Central memory CD8-positive, alpha-beta T cell (primary cell): Measurements from ENCODE around the gene NOTCH1.

Experiments
- ATAC-seq: fragments of 150-1000 bp; cut with Tn5 transposase; replicated peaks from 2 replicates; pipeline ENCODE4 v1.10.0; 2022; ENCODE audit warnings: mild to moderate bottlenecking, moderate FRiP score, moderate number of reproducible peaks; ENCODE audit not compliant: poor library complexity, severe bottlenecking; ENCODE audit errors: extremely low read depth
- DNase-seq, 2 donors: peaks; one replicate each; pipeline ENCODE4 v3.0.0; 2021; ENCODE audit warnings: low spot score in 2 of 2
- H3K27ac Mint-ChIP-seq: one replicate; pipeline ENCODE4 v1.8.0; 2022; ENCODE audit warnings: low read depth, mild to moderate bottlenecking, moderate library complexity, mixed read lengths
- H3K27me3 Mint-ChIP-seq: one replicate; pipeline ENCODE4 v1.8.0; 2022; ENCODE audit warnings: mixed read lengths
- H3K36me3 Mint-ChIP-seq: one replicate; pipeline ENCODE4 v1.8.0; 2022; ENCODE audit warnings: mild to moderate bottlenecking, moderate library complexity, mixed read lengths; ENCODE audit not compliant: insufficient read depth
- H3K4me1 Mint-ChIP-seq: one replicate; pipeline ENCODE4 v1.8.0; 2022; ENCODE audit warnings: mixed read lengths
- H3K4me3 Mint-ChIP-seq: one replicate; pipeline ENCODE4 v1.8.0; 2022; ENCODE audit warnings: mild to moderate bottlenecking, moderate library complexity, mixed read lengths
- H3K9me3 Mint-ChIP-seq: one replicate; pipeline ENCODE4 v1.8.0; 2022; ENCODE audit warnings: mixed read lengths

Gene NOTCH1

DNA sequence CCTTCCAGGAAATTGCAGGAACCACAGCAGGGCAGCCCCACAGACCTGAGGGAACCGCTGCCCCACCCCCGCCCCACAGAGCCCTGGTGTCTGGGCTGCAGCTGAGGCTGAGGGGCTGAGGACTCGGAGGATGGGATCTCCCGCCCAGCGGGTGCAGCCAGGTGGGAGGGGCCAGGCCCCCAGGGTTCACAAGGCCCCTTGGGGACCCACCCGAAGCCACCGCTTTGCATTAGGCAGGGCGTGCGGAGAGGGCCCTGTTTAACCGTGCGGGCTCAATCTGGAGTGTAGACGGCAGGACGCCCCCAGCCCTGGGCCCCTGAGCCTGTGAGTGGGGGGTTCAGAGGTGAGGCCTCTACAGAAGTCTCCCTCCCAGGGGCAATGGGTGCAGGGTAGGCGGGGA lies 10.8 kb downstream of the NOTCH1 start:
- peak overlapping the region; percentile 87 for H3K27ac Mint-ChIP-seq
- no peak for ATAC-seq
- H3K27me3 Mint-ChIP-seq: no peaks in the 10 kb centered on the region
- no peak overlapping the region for H3K4me3 Mint-ChIP-seq
- H3K4me1 Mint-ChIP-seq: peaks cover 49% of the 10 kb centered on the region
- peaks cover 19% of the 10 kb centered on the region for H3K36me3 Mint-ChIP-seq
- DNase-seq: no peak
- no peaks in the 10 kb centered on the region for H3K9me3 Mint-ChIP-seq

DNA sequence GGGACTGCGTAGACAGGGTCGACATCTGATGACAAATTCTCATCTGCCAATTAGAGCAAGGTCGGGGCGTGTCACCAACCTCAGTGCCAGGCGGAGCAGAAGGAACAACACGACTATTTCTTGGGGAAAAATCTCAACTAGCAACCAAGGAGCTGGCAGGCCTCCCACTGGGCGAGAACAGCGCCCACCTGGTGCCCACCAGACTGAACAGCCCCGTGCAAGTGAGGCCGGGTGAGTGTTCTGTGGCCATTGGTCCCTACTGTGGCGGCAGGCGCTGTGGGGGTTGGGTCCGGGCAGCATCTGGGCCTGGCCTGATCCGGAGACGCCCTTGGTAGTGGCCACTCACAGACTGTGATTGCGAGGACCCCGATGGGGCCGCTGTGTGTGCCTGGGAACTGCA lies 11.5 kb downstream of the NOTCH1 start:
- no peaks in the 10 kb centered on the region for H3K9me3 Mint-ChIP-seq
- peaks cover 42% of the 10 kb centered on the region for H3K4me1 Mint-ChIP-seq
- DNase-seq (no peak), ATAC-seq (no peak)
- peak overlapping the region; percentile 87 for H3K27ac Mint-ChIP-seq
- no peaks in the 10 kb centered on the region for H3K27me3 Mint-ChIP-seq
- peaks cover 16% of the 10 kb centered on the region for H3K36me3 Mint-ChIP-seq
- H3K4me3 Mint-ChIP-seq: peak overlapping the region; percentile 70

GRCh38 chr9:136533775-136534157 lies 12.1 kb downstream of the NOTCH1 start:
- Mint-ChIP-seq H3K27me3 (no peaks in the 10 kb centered on the region), H3K4me1 (peaks cover 36% of the 10 kb centered on the region), H3K36me3 (peaks cover 12% of the 10 kb centered on the region), H3K27ac (peak overlapping the region; percentile 87), H3K9me3 (no peaks in the 10 kb centered on the region), H3K4me3 (peak overlapping the region; percentile 70)
- ATAC-seq (peak; percentile 62), DNase-seq (peak; percentile 34 to 37)

DNA sequence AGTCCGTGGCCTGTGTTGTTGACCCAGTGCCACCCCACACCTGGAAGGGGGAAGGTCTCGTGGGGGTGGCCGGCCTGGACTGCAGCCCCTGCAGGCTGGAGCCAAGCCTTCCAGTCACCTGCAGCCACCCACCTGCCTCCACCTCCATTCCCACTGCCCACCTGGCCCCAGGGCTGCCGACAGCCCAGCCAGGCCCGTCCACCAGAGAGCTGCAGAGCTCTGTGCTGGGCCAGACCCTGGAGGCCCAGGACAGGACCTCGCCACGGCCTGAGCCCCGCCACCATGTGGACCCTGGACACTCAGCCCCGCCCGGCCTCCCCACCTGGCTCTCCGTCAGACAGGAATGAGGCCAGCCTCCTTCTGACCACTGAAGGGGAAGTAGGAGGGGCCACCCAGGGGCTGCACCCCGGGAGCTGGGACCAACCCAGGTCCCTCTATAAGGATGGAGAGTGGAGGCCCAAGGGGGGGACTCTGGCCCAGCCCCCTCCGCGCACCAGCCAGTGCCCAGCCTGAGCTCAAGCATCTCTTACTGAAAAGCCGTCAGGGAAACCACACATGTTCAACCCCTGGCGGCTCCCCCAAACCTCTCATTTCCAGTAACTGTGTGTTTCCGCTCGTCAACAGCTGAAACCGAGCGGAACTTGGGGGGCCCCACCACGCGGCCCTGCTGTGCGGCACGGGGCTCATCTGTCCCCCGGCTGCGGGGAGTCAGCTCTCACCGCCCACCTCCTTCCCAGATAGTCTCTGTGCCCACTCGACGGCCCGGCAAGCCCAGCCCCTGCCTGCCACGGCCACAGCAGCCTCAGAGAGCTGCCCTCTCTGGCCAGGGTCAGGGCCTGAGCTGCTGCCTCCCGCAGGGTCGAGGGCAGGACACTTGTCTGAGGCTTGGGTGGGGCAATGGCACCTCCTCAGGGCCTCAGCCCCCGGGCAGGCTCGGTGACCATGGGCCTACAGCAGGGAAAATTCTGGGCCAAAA lies 12.8 kb downstream of the NOTCH1 start:
- DNase-seq (peak; percentile 45 to 46), ATAC-seq (peak; percentile 83)
- Mint-ChIP-seq H3K4me1 (peaks cover 35% of the 10 kb centered on the region), H3K27ac (peak overlapping the region; percentile 87), H3K9me3 (no peaks in the 10 kb centered on the region), H3K36me3 (peaks cover 14% of the 10 kb centered on the region), H3K4me3 (peak overlapping the region; percentile 70), H3K27me3 (no peaks in the 10 kb centered on the region)

DNA sequence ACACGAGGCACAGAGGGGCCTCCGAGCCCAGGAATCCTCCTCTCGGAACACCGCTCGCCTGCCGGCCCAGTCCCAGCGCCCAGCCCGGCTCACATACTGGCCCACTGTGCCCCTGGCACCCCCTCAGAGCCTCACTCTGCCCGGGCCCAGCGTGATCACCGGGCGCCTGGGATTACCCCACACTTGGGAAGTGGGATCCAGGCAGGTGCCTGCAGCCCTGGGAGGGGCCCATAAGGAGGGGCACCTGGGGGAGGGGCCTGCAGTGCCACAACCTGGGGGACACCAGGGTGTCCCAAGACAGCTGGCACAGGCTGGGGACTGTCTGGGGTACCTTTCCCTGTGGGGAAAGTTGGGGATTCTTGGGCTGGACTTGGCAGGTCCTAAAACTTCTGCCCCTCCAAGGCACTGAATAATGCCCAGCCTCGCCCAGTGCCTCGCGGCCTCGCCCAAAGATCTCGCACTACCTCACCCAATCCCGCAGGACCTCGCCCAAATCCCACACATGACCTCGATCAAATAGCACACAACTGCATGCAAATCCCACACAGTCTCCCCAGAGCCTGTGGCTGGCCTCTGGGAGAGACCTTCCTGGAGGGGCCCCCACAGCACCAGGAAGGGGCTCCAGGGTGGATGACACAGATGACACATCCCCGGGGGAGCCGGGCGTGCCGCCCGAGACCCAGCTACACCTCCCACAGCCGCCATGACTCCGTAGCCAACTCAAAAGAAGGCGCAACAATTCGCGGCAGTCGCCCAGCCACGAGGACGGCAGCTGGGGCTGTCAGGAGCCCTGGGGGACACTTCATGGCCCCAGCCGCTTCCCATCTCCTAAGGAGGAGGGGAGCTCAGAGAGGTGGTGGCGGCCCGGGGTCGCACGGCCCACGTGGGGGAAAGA lies 13.7 kb downstream of the NOTCH1 start:
- ATAC-seq: no peak
- Mint-ChIP-seq H3K4me3 (peak overlapping the region; percentile 70), H3K9me3 (no peaks in the 10 kb centered on the region), H3K4me1 (peaks cover 32% of the 10 kb centered on the region), H3K27ac (peak overlapping the region; percentile 87), H3K36me3 (peaks cover 14% of the 10 kb centered on the region), H3K27me3 (no peaks in the 10 kb centered on the region)
- no peak for DNase-seq

DNA sequence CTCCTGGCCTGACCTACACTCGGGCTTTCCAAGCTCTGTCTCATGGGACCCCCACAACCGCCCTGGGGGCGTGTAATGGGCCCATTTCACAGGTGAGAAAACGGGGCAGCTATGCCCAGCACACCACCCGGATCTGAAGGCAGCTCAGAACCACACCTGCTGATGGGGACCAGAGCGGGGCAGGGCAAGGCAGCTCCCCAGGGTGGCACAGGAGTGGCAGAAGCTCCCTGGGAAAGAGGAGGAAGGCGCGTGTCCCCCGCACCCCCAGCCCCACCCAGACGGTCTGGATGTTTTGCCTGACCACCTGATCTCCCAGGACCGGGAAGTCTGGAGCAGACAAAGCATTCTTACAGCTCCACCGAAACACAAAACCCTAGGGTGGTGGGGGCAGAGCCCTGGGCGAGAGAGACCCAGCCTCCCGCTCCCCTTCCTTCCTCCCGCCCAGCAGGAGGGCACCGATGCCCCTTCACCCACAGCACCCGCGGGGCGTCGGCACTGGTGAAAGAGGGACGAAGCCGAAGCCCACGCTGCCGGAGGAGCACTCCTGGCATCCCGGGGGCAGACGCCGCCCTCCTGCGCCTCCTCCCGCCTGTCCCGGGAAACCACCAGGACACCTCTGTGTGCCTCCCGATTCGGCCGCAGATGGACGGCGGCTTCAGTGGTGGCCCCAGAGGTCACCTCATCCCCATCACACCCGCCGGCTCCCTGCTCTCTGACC lies 14.5 kb downstream of the NOTCH1 start:
- peaks cover 14% of the 10 kb centered on the region for H3K36me3 Mint-ChIP-seq
- H3K27me3 Mint-ChIP-seq: no peaks in the 10 kb centered on the region
- peak overlapping the region; percentile 87 for H3K27ac Mint-ChIP-seq
- H3K4me3 Mint-ChIP-seq: peak overlapping the region; percentile 52
- no peak for DNase-seq
- H3K9me3 Mint-ChIP-seq: no peaks in the 10 kb centered on the region
- H3K4me1 Mint-ChIP-seq: peaks cover 29% of the 10 kb centered on the region
- no peak for ATAC-seq

GRCh38 chr9:136530461-136531089 lies 15.3 kb downstream of the NOTCH1 start:
- ATAC-seq (no peak), DNase-seq (no peak)
- peaks cover 14% of the 10 kb centered on the region for H3K36me3 Mint-ChIP-seq
- H3K9me3 Mint-ChIP-seq: no peaks in the 10 kb centered on the region
- H3K4me3 Mint-ChIP-seq: peak overlapping the region; percentile 52
- peak overlapping the region; percentile 51 for H3K27ac Mint-ChIP-seq
- H3K27me3 Mint-ChIP-seq: no peaks in the 10 kb centered on the region
- H3K4me1 Mint-ChIP-seq: peaks cover 29% of the 10 kb centered on the region

GRCh38 chr9:136529516-136530460 lies 16.1 kb downstream of the NOTCH1 start:
- Mint-ChIP-seq H3K27me3 (no peaks in the 10 kb centered on the region), H3K9me3 (no peaks in the 10 kb centered on the region), H3K4me3 (no peak overlapping the region), H3K4me1 (peaks cover 29% of the 10 kb centered on the region), H3K36me3 (peaks cover 14% of the 10 kb centered on the region), H3K27ac (no peak overlapping the region)
- ATAC-seq (no peak), DNase-seq (no peak)

DNA sequence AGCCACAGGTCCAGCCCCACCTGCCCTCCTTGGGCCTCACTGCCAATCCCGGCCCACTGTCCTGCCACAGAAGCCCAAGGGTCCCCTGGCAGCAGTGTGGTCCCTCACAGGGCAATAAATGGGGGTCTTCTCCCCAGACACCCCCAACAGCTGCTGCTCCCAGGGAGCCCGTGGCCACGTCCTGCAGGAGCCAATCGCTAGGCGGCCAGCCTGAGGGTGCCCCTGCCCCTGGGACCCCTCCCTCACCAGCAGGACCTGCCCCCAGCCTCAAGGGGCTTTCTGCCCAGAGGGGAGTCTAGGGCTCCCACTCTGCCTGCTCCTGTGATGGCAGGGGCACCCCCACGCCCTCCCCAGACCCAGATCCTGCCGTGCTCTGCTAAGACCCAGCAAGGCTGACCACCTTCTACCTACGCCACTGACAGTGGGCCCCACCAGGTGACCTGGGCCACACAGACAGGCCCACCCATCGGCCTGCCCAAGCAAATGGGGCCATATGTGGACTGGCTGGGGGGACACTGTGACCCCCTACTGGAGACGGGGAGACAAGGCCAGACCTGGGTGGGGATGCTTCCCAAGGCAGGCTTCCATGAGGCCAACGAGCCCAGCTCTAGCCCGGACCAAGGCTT lies 17.0 kb downstream of the NOTCH1 start:
- Mint-ChIP-seq H3K4me1 (peaks cover 22% of the 10 kb centered on the region), H3K9me3 (no peaks in the 10 kb centered on the region), H3K27me3 (no peaks in the 10 kb centered on the region), H3K27ac (peak overlapping the region; percentile 51), H3K4me3 (no peak overlapping the region), H3K36me3 (peaks cover 14% of the 10 kb centered on the region)
- ATAC-seq (no peak), DNase-seq (no peak)

GRCh38 chr9:136527721-136528710 lies 17.8 kb downstream of the NOTCH1 start:
- no peak for DNase-seq
- Mint-ChIP-seq H3K27ac (peak overlapping the region; percentile 51), H3K36me3 (peaks cover 8% of the 10 kb centered on the region), H3K4me1 (peaks cover 14% of the 10 kb centered on the region), H3K9me3 (no peaks in the 10 kb centered on the region), H3K27me3 (no peaks in the 10 kb centered on the region), H3K4me3 (no peak overlapping the region)
- ATAC-seq: no peak
